ENCODE results near the gene CHKA.
A peak's percentile ranks its signal among the peaks of the same experiment; 100 is the strongest.

The CHKA gene

DNA sequence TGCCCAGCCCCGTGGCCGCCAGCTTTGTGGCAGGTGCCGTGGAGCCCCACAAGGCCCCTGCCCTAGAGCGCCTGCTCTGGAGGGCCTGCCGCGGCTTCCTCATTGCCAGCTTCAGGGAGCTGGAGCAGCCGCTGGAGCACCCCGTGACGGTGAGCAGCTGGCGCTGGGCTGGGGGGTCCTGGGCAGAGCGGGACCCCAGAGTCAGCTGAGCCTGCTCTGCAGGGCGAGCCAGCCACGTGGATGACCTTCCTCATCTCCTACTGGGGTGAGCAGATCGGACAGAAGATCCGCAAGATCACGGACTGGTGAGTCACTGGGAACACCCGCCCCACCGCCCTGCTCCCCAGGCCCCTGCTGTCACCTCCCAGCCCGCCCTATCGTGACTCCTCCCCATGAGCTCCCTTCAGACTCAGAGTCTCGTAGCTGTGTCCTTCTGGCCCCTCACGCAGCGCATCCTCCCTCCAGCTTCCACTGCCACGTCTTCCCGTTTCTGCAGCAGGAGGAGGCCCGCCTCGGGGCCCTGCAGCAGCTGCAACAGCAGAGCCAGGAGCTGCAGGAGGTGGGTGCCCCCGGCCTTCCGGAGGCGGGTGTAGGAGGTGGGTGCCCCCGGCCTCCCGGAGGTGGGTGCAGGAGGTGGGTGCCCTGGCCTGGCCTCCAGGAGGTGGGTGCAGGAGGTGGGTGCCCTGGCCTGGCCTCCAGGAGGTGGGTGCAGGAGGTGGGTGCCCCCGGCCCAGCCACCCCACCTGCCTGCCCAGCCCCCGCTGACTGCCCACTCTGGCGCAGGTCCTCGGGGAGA is 77.6 kb downstream of the CHKA start:
- no peak for DNase-seq

GRCh38 chr11:68043029-68043348 is 78.2 kb downstream of the CHKA start:
- DNase-seq, result no peak

GRCh38 chr11:68042219-68043028 is 78.8 kb downstream of the CHKA start:
- no peak for DNase-seq

GRCh38 chr11:68041617-68042218 is 79.5 kb downstream of the CHKA start:
- DNase-seq, result no peak

- DNase-seq, result no peak
Observed at GRCh38 chr11:68040957-68041591, 80.1 kb downstream of the CHKA start.

DNA sequence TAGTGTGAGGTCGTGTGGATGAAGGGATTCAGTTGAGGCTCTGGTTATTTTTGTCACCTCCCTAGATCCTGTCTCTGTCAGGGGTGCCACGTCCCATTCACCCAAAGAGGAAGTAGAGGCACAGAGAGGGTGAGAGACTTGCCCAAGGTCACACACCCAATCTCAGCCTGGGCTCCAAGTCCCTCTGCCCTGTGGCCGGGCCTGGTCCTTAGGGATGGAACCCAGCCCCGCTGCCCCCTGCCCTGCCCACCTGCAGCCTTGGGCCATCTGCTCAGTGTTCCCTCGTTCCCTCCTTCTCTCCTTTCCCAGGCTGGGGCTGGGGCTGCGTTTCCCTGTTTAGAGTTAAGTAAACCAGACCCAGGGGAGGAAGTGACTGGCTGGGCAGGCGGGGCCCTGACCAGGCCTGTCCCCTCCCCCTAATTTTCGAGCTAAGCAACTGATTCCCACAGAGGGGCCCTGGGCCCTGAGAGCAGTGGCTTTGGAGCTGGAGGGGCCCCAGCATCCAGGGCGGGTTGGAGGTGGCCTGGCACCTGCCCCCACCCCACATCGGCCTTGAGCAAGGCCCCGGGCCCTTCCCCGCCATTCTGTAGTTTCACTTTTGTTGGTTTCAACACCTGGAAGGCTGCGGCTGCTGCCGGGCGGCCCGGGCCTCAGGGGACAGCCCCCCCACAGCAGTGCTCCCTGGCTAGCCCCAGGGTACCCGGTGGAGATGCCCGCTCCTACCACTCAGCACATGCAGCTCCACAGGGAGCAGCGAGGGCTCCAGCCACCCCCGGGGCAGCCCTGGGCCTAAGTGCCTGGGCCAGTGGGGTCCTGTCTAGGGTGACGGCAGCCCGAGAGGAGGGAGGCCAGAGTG is 80.9 kb downstream of the CHKA start:
- peak; percentile 47 to 76 for DNase-seq

GRCh38 chr11:68039526-68040086 is 81.6 kb downstream of the CHKA start:
- no peak for DNase-seq

GRCh38 chr11:68038718-68039525 is 82.3 kb downstream of the CHKA start, which contains the start of gene TCIRG1:
Gene TCIRG1 (plus strand): TSS chr11:68039025. CDS start chr11:68041272, 2,247 bp downstream.
- peak; percentile 66 to 83 for DNase-seq

- DNase-seq, result no peak
Observed at GRCh38 chr11:68038226-68038717, 82.9 kb downstream of the CHKA start.

DNA sequence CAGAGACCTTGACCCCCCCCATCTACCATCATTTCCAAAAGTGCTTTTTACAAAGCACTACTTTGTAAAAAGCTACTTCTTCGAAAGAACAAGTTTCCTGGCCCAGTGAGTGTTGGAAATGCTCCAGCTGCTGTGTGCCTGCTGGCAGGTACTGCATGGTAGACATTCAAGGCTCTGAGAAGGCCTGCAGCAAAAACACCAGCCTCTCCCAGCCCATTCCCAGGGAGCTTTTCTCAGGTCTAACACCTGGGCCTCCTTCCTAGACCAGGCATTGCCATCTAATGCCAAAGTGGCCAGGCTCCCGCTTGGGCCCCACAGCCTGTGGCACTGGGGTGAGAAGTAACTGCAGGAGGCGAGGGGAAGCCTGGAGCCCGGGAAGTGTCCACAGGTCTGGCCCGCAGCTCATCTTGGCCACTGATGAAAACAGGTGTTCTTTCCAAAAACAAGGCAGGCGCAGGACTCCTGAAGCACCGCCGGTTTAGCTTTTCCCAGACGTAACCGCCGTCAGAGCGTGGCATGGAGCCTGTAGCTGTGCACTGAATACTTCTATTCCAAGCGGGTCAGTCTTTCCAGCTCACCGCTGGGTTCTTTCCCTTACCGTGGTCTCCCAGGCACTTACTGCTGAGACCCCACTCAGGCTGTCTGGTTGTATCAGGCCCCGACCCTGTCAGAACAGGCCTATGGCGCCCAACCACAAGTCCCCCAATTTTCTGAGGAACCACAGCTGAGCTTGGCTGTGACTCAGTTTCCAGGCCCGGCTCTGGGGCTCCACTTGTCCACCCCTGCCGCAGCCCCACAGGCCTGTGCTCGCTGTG is 83.6 kb downstream of the CHKA start:
- DNase-seq, result no peak

DNA sequence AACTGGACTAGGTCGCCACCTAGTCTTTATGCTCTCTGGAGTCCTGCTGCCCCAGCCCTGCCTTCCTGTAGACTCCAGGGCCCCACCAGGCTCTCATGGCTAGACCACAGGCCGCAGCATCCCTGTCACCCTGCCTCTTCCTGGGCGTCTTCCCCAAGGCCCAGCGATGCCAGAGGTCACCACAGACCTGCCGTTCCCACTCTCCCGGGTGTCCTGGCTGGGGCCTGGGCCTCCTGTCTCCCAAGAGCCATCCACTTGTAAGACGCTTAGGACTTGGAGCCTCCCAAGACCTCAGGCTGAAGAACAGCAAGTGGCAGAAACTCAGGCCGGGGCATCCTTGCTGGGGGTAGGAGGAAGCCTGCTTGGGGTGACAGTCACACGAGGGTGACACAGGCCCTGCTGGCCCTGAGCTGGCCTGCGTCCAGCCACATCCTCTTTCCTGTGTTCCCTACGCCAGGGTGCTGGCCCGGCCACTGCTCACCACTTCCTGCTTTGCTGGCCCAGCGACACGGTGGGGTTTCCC is 84.4 kb downstream of the CHKA start:
- DNase-seq, result peak in 1 of 2 experiments; percentile 32

GRCh38 chr11:68036141-68036716 is 85.0 kb downstream of the CHKA start:
- no peak for DNase-seq

DNA sequence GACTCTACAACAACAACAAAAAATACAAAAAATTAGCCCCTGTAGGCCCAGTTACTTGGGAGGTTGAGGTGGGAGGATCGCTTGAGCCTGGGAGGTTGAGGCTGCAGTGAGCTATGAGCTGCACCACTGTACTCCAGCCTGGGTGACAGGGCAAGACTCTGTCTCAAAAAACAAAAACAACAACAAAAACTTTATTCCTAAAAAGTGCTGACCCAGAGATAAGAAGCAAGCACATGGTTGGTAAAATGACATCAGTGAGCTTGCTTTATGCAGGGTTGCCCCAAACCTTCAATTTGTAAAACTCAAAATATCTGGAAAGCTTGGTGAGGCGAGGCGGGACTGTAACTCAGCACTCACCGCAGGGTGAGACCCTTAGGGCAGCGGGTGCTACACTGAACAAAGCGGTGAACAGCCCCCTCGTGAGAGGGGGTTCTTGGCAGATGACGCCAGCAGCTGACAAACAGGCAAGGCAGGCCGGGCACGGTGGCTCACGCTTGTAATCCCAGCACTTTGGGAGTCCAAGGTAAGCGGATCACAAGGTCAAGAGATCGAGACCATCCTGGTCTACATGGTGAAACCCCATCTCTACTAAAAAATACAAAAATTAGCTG is 85.8 kb downstream of the CHKA start:
- DNase-seq, result no peak

- no peak for DNase-seq
Observed at GRCh38 chr11:68033708-68034045, 87.5 kb downstream of the CHKA start.

DNA sequence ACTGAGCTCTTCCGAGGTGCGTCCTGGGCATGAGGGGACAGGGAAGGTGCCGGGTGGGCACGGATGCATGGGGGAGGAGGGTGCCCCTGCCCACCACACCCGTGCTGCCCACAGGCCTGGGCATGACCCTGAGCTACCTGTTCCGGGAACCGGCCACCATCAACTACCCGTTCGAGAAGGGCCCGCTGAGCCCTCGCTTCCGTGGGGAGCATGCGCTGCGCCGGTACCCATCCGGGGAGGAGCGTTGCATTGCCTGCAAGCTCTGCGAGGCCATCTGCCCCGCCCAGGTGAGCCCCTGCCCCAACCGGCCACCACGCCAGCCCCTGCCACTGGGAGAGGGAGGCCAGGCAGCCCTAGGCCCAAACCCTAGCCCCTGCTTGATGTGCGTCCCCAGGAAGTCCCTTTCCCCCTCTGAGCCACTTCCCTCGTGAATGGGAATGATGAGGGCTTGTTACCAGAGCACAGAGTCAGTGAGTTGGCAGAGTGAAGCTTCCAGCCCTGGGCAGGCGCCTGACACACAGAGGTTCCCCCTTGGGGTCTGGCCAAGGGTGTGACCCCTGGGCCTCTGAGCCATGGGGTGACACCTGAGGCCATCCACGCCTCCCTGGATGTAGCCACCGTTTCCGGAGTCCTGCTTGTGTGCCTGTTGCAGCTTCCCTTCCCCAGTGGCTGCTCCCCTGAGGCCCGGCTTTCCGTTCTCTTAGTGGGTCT is 88.0 kb downstream of the CHKA start:
- DNase-seq, result no peak

- DNase-seq, result no peak
Observed at GRCh38 chr11:68032003-68032402, 89.2 kb downstream of the CHKA start.

GRCh38 chr11:68031144-68031464 is 90.1 kb downstream of the CHKA start:
- DNase-seq, result no peak

All from SW 1271 (cell line).